Activated CD4-positive, alpha-beta T cell treated with anti-CD3 and anti-CD28 coated beads, Interleukin-2, amount 10 ng/mL, durations not matched to agents 7 days and 5 days (primary cell): ENCODE results near the gene TMC2. TPM values are rescaled to one million over a fixed set of nuclear protein-coding genes. Genes with fewer than 3 reads are reported as not detected.
A peak's percentile ranks its signal among the peaks of the same experiment; 100 is the strongest.
"Not testable (repeated sequence)": the region's sequence is repeated elsewhere in the genome, so short reads cannot be mapped to it uniquely, and the experiment has no call there.

ENCODE experiments used
- CTCF ChIA-PET: fragments of 350-600 bp; sonication (Branson Sonifier 250); formaldehyde crosslinking; loops from one replicate; lab custom pipeline; 2021; ENCODE audit warnings: antibody characterized with exemption; lab: Charles Lee
- POLR2A ChIA-PET: fragments of 350-600 bp; sonication (Branson Sonifier 250); formaldehyde crosslinking; loops from one replicate; lab custom pipeline; 2021; ENCODE audit warnings: antibody characterized with exemption; lab: Charles Lee
- DNase-seq: peaks from one replicate; pipeline ENCODE4 v3.0.0-alpha.2; 2020
- H3K27ac Mint-ChIP-seq: one replicate; pipeline ENCODE4 v1.8.0; 2021; ENCODE audit warnings: mild to moderate bottlenecking, moderate library complexity, mixed read lengths
- H3K27me3 Mint-ChIP-seq: one replicate; pipeline ENCODE4 v1.8.0; 2021; ENCODE audit warnings: mixed read lengths
- H3K36me3 Mint-ChIP-seq: one replicate; pipeline ENCODE4 v1.8.0; 2021; ENCODE audit warnings: low read depth, mixed read lengths
- H3K4me1 Mint-ChIP-seq: one replicate; pipeline ENCODE4 v1.8.0; 2021; ENCODE audit warnings: mixed read lengths
- H3K4me3 Mint-ChIP-seq: one replicate; pipeline ENCODE4 v1.8.0; 2021; ENCODE audit warnings: mild to moderate bottlenecking, moderate library complexity, mixed read lengths
- H3K9me3 Mint-ChIP-seq: one replicate; pipeline ENCODE4 v1.8.0; 2021; ENCODE audit warnings: mixed read lengths
- microRNA-seq: library from miRNA; unstranded; fragments of <30 nt; microRNA quantifications from one replicate; pipeline ENCODE4 v1.2.0, GENCODE V29; 2021; ENCODE audit warnings: borderline microRNAs expressed, borderline replicate concordance
- total RNA-seq, 2 experiments: library from RNA; stranded (reverse); gene quantifications; one replicate each; pipeline ENCODE4 v1.2.3, GENCODE V29; 2021

The TMC2 gene
- total RNA-seq, 2 experiments from 2014 or later, result not detected

DNA sequence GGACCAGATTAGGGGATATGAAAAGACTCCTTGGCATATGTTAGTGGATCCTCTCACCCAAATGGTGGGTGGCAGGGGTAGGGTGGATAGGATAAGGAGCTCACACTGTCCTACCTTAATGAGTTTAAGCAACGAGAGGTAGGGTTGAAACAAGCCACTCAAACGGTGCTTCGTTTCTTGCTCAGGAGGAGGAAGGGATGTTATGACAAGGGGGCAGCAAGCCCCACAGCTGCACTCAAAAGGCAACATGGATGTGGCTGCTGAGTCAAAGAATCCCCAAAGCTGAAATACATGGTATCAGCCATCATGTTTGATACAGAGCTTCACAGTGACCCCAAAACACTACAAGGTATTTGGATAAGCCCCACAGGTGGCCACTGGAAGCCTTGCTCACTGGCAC lies 136.1 kb downstream of the TMC2 start:
- ChIA-PET POLR2A (no interaction called here), CTCF (interaction anchor here (1.5 kb wide), 1 partner anchor 9 kb away, joined by 3 read pairs; the partner anchor contains the start of gene IDH3B)
- H3K9me3 Mint-ChIP-seq, result no peaks in the 10 kb centered on the region
- no peak overlapping the region for H3K27ac Mint-ChIP-seq
- H3K4me3 Mint-ChIP-seq, result no peak overlapping the region
- no peaks in the 10 kb centered on the region for H3K4me1 Mint-ChIP-seq
- H3K27me3 Mint-ChIP-seq, result peaks cover 15% of the 10 kb centered on the region
- DNase-seq, result no peak
- H3K36me3 Mint-ChIP-seq, result no peaks in the 10 kb centered on the region

DNA sequence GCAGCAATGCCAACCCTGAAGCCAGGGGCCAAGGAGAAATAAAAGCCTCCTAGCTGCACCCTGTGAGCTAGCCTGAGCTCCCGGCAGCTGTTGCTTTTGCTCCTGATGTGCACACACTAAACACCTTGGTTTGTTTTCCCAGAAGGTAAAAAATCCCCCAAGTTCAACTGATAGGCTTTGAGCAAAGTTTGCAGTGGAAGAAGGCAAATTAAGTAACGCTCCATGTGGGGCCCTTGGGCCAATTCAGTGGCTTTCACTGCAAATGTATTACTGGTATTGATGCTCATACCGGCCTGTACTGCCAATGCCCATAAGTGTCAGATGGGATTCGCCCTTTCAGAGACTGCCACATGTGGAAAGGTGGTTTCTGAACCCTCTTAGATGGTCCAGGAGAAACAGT lies 137.1 kb downstream of the TMC2 start:
- Mint-ChIP-seq H3K4me1 (no peaks in the 10 kb centered on the region), H3K27me3 (peaks cover 16% of the 10 kb centered on the region), H3K4me3 (no peak overlapping the region), H3K27ac (no peak overlapping the region), H3K36me3 (no peaks in the 10 kb centered on the region), H3K9me3 (no peaks in the 10 kb centered on the region)
- CTCF ChIA-PET, result interaction anchor here (0.7 to 3.2 kb wide), 4 partner anchors 10 to 300 kb away, joined by 3 to 19 read pairs (median 3); partner anchors contain the start of gene IDH3B
- no peak for DNase-seq
- POLR2A ChIA-PET, result interaction anchor here (0.5 kb wide), 1 partner anchor 485 kb away, joined by 4 read pairs; no protein-coding TSS in a partner anchor

DNA sequence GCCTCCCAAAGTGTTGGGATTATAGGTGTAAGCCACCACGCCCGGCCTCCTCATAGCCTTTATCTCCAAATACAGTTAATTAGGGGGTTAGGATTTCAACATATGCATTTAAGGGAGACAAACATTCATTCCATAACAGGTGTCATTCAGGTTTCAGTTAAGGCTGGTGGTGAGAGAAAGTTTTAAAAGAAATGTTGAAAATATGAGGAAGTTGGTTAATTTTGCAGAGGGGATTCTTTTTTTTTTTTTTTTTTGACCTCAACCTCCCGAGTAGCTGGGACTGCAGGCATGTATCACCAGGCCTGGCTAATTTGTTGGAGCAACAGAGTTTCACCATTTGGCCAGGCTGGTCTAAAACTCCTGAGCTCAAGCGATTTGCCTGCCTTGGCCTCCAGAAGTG lies 143.7 kb downstream of the TMC2 start:
- peaks cover 33% of the 10 kb centered on the region for H3K27me3 Mint-ChIP-seq
- peaks cover 2% of the 10 kb centered on the region for H3K4me1 Mint-ChIP-seq
- H3K27ac Mint-ChIP-seq, result no peak overlapping the region
- DNase-seq, result no peak
- H3K36me3 Mint-ChIP-seq, result no peaks in the 10 kb centered on the region
- ChIA-PET CTCF (no interaction called here), POLR2A (no interaction called here)
- no peak overlapping the region for H3K4me3 Mint-ChIP-seq
- H3K9me3 Mint-ChIP-seq, result no peaks in the 10 kb centered on the region

DNA sequence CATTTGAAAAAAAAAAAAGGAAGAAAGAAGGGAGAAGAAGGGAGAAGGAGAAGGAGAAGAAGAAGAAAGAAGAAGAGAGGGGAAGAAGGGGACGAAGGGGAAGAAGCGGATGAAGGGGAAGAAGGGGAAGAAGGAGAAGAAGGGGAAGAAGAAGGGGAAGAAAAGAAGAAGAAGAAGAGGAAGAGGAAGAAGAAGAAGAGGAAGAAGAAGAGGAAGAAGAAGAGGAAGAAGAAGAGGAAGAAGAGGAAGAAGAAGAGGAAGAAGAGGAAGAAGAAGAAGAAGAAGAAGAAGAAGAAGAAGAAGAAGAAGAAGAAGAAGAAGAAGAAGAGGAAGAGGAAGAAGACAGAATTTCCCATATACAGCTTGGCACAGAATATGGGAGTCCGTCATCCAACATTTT lies 145.7 kb downstream of the TMC2 start:
- H3K27ac Mint-ChIP-seq, CTCF ChIA-PET, POLR2A ChIA-PET, H3K36me3 Mint-ChIP-seq, H3K4me3 Mint-ChIP-seq, H3K9me3 Mint-ChIP-seq, H3K4me1 Mint-ChIP-seq, DNase-seq: not testable (repeated sequence)
- H3K27me3 Mint-ChIP-seq, result peaks cover 37% of the 10 kb centered on the region

DNA sequence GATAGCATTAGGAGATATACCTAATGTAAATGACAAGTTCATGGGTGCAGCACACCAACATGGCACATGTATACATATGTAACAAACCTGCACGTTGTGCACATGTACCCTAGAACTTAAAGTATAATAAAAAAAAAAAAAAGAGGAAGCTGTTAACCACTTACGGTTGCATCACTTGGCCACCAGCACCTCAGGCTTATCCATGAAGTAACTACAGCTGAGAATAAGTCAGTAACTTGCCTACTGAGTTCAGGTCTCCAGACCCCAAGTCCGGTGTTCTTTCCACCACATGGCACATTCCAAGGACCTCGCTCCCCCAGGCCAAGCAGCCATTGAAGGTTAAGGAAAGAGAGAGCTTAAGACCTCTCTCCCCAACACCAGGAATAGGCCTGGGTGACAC lies 148.4 kb downstream of the TMC2 start:
- not testable (repeated sequence) for H3K27ac Mint-ChIP-seq

DNA sequence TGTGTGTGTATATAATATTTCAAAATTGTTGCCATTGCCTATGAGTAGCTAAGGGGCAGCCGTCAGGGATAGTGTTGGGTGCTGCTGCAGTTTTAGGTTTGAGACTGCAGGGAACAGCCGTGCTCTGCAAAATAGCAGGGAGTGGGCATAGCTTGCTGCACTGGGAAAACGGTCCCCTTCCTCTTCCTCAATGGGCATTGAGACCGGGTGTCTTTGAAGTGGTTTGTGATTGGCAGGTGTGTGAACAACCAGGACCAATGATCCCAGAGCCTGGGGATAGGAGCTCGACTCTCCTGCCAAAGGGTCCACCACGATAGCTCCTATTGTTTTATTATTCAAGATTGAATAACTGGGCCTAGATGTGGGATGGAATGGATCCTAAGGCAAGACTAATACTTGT lies 151.1 kb downstream of the TMC2 start:
- Mint-ChIP-seq H3K36me3 (no peaks in the 10 kb centered on the region), H3K4me1 (peaks cover 26% of the 10 kb centered on the region), H3K9me3 (no peaks in the 10 kb centered on the region), H3K27me3 (peaks cover 46% of the 10 kb centered on the region), H3K27ac (no peak overlapping the region), H3K4me3 (peak overlapping the region; percentile 11)
- ChIA-PET POLR2A (no interaction called here), CTCF (interaction anchor here (0.7 to 4.0 kb wide), 8 partner anchors 10 to 59 kb away, joined by 3 to 34 read pairs (median 4); no protein-coding TSS in a partner anchor)
- no peak for DNase-seq

More for the DNA sequence above, 148.4 kb downstream of the TMC2 start:
- DNase-seq, POLR2A ChIA-PET, H3K36me3 Mint-ChIP-seq, H3K9me3 Mint-ChIP-seq, H3K4me3 Mint-ChIP-seq: not testable (repeated sequence)
- Mint-ChIP-seq H3K4me1 (peaks cover 18% of the 10 kb centered on the region), H3K27me3 (peaks cover 34% of the 10 kb centered on the region)
- CTCF ChIA-PET, result interaction anchor here (1.1 to 2.4 kb wide), 4 partner anchors 9 to 59 kb away, joined by 3 to 7 read pairs (median 4); no protein-coding TSS in a partner anchor

DNA sequence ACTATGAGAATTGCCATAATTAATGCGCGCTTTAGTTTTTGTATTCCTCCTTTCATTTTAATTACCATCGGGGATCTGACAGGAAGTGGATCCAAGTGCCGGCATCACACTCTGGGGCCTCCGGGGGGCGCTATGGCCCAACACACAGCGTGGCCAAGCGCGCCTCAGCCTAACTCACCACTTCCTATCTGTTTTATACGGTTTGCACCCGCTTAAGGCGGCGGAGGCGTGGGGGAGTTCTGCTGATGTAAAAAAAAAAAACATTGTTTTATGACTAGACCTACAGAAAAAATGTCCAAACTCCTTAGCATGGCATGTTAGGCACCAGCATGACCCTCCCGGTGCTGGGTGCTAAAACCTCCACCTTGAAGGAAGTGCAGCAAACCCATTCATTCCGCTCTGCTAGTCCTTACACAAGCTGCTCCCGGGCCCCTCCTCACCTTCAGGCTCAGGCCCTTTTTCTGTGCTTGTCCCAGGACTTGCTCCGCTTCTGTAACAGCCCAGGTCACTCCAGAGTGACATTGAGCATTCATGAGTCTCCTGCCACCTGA lies 151.7 kb downstream of the TMC2 start:
- Mint-ChIP-seq H3K9me3 (no peaks in the 10 kb centered on the region), H3K4me3 (peak overlapping the region; percentile 11), H3K27ac (peak overlapping the region; percentile 6), H3K36me3 (no peaks in the 10 kb centered on the region), H3K4me1 (peaks cover 26% of the 10 kb centered on the region), H3K27me3 (peaks cover 42% of the 10 kb centered on the region)
- DNase-seq, result peak; percentile 83
- ChIA-PET POLR2A (interaction anchor here (1.1 kb wide), 1 partner anchor 53 kb away, joined by 4 read pairs; no protein-coding TSS in a partner anchor), CTCF (interaction anchor here (0.6 to 4.0 kb wide), 19 partner anchors 9 to 357 kb away, joined by 3 to 34 read pairs (median 3); no protein-coding TSS in a partner anchor)

DNA sequence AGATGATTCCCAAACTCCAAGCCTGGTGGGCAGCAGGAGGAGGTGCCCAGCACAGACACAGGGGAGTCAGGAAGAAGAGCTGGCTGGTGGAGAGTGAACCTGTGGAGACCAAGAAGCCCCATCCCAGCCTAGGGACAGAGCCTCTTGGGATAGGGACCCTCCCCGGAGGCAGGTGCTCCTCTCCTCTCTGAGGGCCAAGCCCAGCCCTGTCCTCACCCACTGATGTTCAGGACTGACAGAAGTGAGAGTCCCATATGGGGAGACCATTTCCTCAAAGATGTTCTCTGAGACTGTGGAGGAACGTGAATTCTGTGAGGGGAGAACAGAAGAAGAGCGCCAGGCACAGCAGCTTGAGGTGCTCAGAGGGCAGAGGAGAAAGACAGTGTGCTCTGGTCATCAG lies 153.8 kb downstream of the TMC2 start:
- no peak for DNase-seq
- Mint-ChIP-seq H3K4me1 (peaks cover 24% of the 10 kb centered on the region), H3K27me3 (peaks cover 48% of the 10 kb centered on the region), H3K9me3 (no peaks in the 10 kb centered on the region), H3K4me3 (no peak overlapping the region), H3K36me3 (no peaks in the 10 kb centered on the region), H3K27ac (no peak overlapping the region)
- POLR2A ChIA-PET, result no interaction called here
- CTCF ChIA-PET, result interaction anchor here (1.9 to 4.0 kb wide), 2 partner anchors 52 to 63 kb away, joined by 12 to 34 read pairs; no protein-coding TSS in a partner anchor

DNA sequence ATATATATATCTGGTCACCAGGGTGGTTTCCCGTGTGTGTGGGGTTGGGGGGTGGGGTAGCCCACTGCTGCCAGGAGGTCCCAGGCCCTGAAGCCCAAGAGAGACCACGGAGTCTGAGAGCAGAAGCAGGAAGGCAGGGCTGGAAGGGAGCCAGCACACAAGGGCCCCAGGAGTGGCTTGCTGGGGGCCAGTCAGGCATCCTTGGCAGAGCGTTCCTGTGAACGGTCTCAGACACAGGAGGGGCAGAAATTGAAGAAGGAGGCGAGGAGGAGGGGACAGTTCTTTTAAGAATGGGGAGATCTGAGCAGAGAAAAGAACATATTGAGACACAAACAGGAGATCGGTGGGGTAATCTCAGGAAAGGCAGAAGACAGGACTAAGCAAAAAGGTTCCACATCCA lies 154.3 kb downstream of the TMC2 start:
- no peaks in the 10 kb centered on the region for H3K36me3 Mint-ChIP-seq
- peak overlapping the region; percentile 72 for H3K4me3 Mint-ChIP-seq
- peaks cover 22% of the 10 kb centered on the region for H3K4me1 Mint-ChIP-seq
- peaks cover 51% of the 10 kb centered on the region for H3K27me3 Mint-ChIP-seq
- DNase-seq, result no peak
- ChIA-PET POLR2A (no interaction called here), CTCF (interaction anchor here (1.0 kb wide), 1 partner anchor 61 kb away, joined by 3 read pairs; no protein-coding TSS in a partner anchor)
- H3K27ac Mint-ChIP-seq, result no peak overlapping the region
- no peaks in the 10 kb centered on the region for H3K9me3 Mint-ChIP-seq

DNA sequence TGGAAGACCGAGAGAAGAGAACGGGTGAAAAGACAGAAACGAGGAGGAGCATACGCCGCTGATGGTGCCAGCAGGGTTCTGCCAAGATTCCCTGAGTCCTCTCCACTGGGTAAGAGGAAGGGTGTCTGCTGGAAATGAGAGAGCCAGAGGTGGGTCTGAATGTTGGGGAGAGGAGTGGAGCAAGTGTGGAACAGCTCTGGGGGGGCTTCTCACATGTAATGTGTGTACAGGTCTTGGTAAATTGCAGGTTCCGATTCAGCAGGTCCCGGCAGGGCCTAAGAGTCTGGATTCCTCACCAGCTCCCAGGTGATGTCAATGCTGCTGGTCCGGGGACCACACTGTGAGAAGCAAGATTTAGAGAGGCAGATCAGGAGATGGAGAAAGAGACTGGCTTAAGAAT lies 154.8 kb downstream of the TMC2 start:
- peaks cover 55% of the 10 kb centered on the region for H3K27me3 Mint-ChIP-seq
- no peak overlapping the region for H3K27ac Mint-ChIP-seq
- no peak for DNase-seq
- no peaks in the 10 kb centered on the region for H3K36me3 Mint-ChIP-seq
- CTCF ChIA-PET, result interaction anchor here (1.0 kb wide), 1 partner anchor 61 kb away, joined by 3 read pairs; no protein-coding TSS in a partner anchor
- peak overlapping the region; percentile 72 for H3K4me3 Mint-ChIP-seq
- H3K9me3 Mint-ChIP-seq, result no peaks in the 10 kb centered on the region
- H3K4me1 Mint-ChIP-seq, result peaks cover 22% of the 10 kb centered on the region
- POLR2A ChIA-PET, result no interaction called here

Small RNA genes within 50 kb of the gene (microRNA-seq; reads per million reads assigned to microRNA genes)
- 13.3 reads per million, percentile 44 among the genes with 10 or more reads in this experiment for gene MIR1292

Other genes with a start within 250 kb of the TMC2 start
- not detected for gene TGM3, start 240.6 kb upstream of the TMC2 start, total RNA-seq
- gene TGM6, start 155.7 kb upstream of the TMC2 start, total RNA-seq, result not detected
- gene SNRPB, start 65.8 kb upstream of the TMC2 start, total RNA-seq, result 100 to 1,000 TPM; 247 to 291 TPM
- 1 to 10 TPM; 8.9 to 9.3 TPM for gene ZNF343, start 27.7 kb upstream of the TMC2 start, total RNA-seq
- 100 to 1,000 TPM; 382 to 387 TPM for gene NOP56, start 116.1 kb downstream of the TMC2 start, total RNA-seq
- gene IDH3B, start 127.6 kb downstream of the TMC2 start, total RNA-seq, result 100 to 1,000 TPM; 100 to 103 TPM
- gene EBF4, start 156.2 kb downstream of the TMC2 start, total RNA-seq, result under 1 TPM; 0.27 to 0.64 TPM